K562 treated with DMSO at 1 percent for 12 hours (cell line): ENCODE results near the gene POFUT2. TPM values are rescaled to one million over a fixed set of nuclear protein-coding genes. Genes with fewer than 3 reads are reported as not detected.

Experiments
- total RNA-seq: library from RNA; unstranded; fragments of 300-600 nt; gene quantifications from 2 replicates; pipeline ENCODE4 v1.2.3, GENCODE V29; 2022; ENCODE audit not compliant: insufficient read depth

Gene POFUT2, protein sequence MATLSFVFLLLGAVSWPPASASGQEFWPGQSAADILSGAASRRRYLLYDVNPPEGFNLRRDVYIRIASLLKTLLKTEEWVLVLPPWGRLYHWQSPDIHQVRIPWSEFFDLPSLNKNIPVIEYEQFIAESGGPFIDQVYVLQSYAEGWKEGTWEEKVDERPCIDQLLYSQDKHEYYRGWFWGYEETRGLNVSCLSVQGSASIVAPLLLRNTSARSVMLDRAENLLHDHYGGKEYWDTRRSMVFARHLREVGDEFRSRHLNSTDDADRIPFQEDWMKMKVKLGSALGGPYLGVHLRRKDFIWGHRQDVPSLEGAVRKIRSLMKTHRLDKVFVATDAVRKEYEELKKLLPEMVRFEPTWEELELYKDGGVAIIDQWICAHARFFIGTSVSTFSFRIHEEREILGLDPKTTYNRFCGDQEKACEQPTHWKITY
- total RNA-seq, result 14.5 and 34.5 TPM in 2 replicates

DNA sequence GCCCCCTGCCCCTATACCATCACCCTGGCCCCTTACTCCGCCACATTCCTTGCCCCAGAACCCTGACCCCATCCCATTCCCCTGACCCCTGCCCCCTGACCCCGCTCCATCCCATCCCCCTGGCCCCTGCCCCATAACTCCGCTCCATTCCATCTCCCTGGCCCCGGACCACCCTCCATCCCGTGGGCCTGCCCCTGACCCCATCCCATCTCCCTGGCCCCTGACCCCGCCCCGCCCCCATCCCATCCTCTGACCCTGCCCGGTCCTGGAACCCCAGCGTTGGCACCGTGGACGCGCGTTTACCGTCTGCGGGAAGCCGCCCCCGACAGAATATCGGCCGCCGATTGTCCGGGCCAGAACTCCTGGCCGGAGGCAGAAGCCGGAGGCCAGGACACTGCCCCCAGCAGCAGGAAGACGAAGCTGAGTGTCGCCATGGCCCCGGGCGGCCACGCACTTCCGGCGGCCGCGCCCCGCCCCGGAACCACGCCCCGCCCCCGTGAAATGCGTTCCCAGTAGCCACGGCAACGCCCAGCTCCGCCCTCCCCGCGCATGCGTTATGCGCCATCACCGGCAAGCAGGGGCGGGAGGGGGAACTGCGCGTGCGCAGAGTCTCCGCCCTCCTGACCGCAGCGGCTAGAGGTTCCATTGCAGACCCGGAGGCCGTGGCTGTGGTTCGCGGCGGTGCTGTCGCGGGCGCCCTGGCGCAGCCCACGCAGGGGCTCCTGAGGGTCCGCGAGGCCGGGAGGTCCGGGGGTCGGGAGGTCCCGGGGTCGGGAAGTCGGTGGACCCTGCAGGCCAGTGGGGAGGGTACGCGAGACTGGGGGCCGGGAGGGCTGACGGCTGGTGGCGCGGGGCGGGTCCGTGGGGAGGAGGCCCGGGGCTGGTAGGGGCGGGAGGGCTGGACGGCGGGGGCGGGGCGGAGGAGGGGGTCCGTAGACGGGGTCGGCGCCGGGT, at the start of gene POFUT2:
Gene POFUT2 (minus strand): TSS at position 458 of the 954 bp plus-strand sequence. CDS start 24 bp downstream, at position 434.

Other genes with a start within 250 kb of the POFUT2 start
- 4.4 and 12.6 TPM in 2 replicates for gene ADARB1, start 213.3 kb downstream of the POFUT2 start, total RNA-seq
- 8.8 and 10.1 TPM in 2 replicates for gene COL18A1, start 117.3 kb upstream of the POFUT2 start, total RNA-seq